Thyroid gland (tissue), 4 donors: ENCODE data around the gene SIRT2. TPM values are rescaled to one million over a fixed set of nuclear protein-coding genes. Genes with fewer than 3 reads are reported as not detected.

ENCODE experiments used
- DNase-seq, 2 donors: peaks; one replicate each; pipeline ENCODE4 v3.0.0-alpha.2; 2019
- H3K27ac ChIP-seq, 3 donors: fragments of 200-600 bp; sonication (generic); 1 replicate in 2 of 3; 2 replicates in 1 of 3; pipeline ENCODE4 v1.5.1; 2016 to 2019; ENCODE audit warnings: mild to moderate bottlenecking in 1 of 3, moderate library complexity in 1 of 3
- H3K27me3 ChIP-seq: fragments of 200-600 bp; sonication (generic); one replicate; pipeline ENCODE4 v1.5.1; 2019
- H3K36me3 ChIP-seq, 2 donors: fragments of 200-600 bp; sonication (generic); one replicate each; pipeline ENCODE4 v1.5.1; 2016 to 2019
- H3K4me1 ChIP-seq, 2 donors: fragments of 200-600 bp; sonication (generic); one replicate each; pipeline ENCODE4 v1.5.1; 2017 to 2019
- H3K4me3 ChIP-seq, 3 donors: fragments of 200-600 bp; sonication (generic); replicated peaks in 1 of 3; 1 replicate in 2 of 3; 2 replicates in 1 of 3; pipeline ENCODE4 v1.5.1; 2016; ENCODE audit warnings: mild to moderate bottlenecking in 1 of 3
- H3K9me3 ChIP-seq: fragments of 200-600 bp; sonication (generic); one replicate; pipeline ENCODE4 v1.5.1; 2017
- CTCF ChIP-seq, 6 experiments: fragments of 200-600 bp in 3 of 6; fragments of 450-650 bp in 3 of 6; sonication (generic) in 3 of 6; IDR thresholded peaks; one replicate each; pipeline ENCODE4 v1.5.1; 2016 to 2019; ENCODE audit warnings: antibody characterized with exemption in 6 of 6, mild to moderate bottlenecking in 2 of 6, inconsistent platforms in 1 of 6, moderate library complexity in 1 of 6
- POLR2A ChIP-seq, 2 donors: fragments of 450-650 bp; IDR thresholded peaks; one replicate each; pipeline ENCODE4 v1.6.1; 2017; ENCODE audit warnings: antibody characterized with exemption in 2 of 2, mild to moderate bottlenecking in 2 of 2, moderate library complexity in 1 of 2
- WGBS, 2 donors: methylation state at CpG; one replicate each; pipeline ENCODE4 v1.1.5; 2017; 5-methylcytosine and 5-hydroxymethylcytosine counted together
- intact Hi-C: fragments of 100-400 bp; cut with DNase I; formaldehyde crosslinking; loops from one replicate; pipeline ENCODE4 v1.15.1; 2023
- total RNA-seq, 4 donors: library from RNA; depleted of rRNA; stranded (reverse); fragments of >200 nt; gene quantifications; one replicate each; pipeline ENCODE4 v1.2.3, GENCODE V29; 2016

SIRT2 gene
- total RNA-seq, 4 donors from 2014 or later, result 69.6 to 107 (median 90.7) TPM

GRCh38 chr19:38869160-38869835, 30.1 kb downstream of the SIRT2 start:
- WGBS, 2 donors, result 5 to 12% methylated on average over 16 to 21 of the region's 34 CpGs
- Histone ChIP-seq H3K4me1 (peaks cover 9 to 14% of the 10 kb centered on the region in 2 donors), H3K36me3 (no peaks in the 10 kb centered on the region), H3K4me3 (peak overlapping the region in 2 of 3 donors; percentile 19 to 33), H3K27ac (peak overlapping the region in 2 of 3 donors; percentile 55 to 65), H3K27me3 (no peaks in the 10 kb centered on the region), H3K9me3 (no peaks in the 10 kb centered on the region)
- peak in 1 of 2 donors; percentile 32 for DNase-seq
- intact Hi-C loops, result no loop called here
- TF ChIP-seq CTCF (IDR thresholded peaks at IDR 0.05) (no peak), POLR2A (IDR thresholded peaks at IDR 0.05) (no peak)

GRCh38 chr19:38868551-38868950, 30.9 kb downstream of the SIRT2 start:
- Histone ChIP-seq H3K27ac (no peak overlapping the region), H3K27me3 (no peaks in the 10 kb centered on the region), H3K4me1 (peaks cover 9 to 14% of the 10 kb centered on the region in 2 donors), H3K36me3 (no peaks in the 10 kb centered on the region), H3K9me3 (no peaks in the 10 kb centered on the region), H3K4me3 (no peak overlapping the region)
- DNase-seq, result no peak
- WGBS, 2 donors, result 91 to 95% methylated on average over 6 of the region's 6 CpGs
- TF ChIP-seq CTCF (IDR thresholded peaks at IDR 0.05) (no peak), POLR2A (IDR thresholded peaks at IDR 0.05) (no peak)
- intact Hi-C loops, result no loop called here

GRCh38 chr19:38867171-38867780, 32.1 kb downstream of the SIRT2 start:
- WGBS, 2 donors, result 90 to 91% methylated on average over 10 of the region's 10 CpGs
- no peaks in the 10 kb centered on the region for H3K36me3 ChIP-seq
- no peaks in the 10 kb centered on the region for H3K9me3 ChIP-seq
- intact Hi-C loops, result no loop called here
- TF ChIP-seq CTCF (IDR thresholded peaks at IDR 0.05) (no peak), POLR2A (IDR thresholded peaks at IDR 0.05) (no peak)
- H3K4me1 ChIP-seq, result peaks cover 9 to 21% of the 10 kb centered on the region in 2 donors
- H3K27me3 ChIP-seq, result no peaks in the 10 kb centered on the region
- no peak for DNase-seq
- H3K27ac ChIP-seq, result no peak overlapping the region
- no peak overlapping the region for H3K4me3 ChIP-seq

- Histone ChIP-seq H3K4me1 (peaks cover 5 to 29% of the 10 kb centered on the region in 2 donors), H3K9me3 (no peaks in the 10 kb centered on the region), H3K27ac (peak overlapping the region; percentile 4 to 46 (median 36)), H3K4me3 (no peak overlapping the region), H3K27me3 (no peaks in the 10 kb centered on the region), H3K36me3 (no peaks in the 10 kb centered on the region)
- intact Hi-C loops, result no loop called here
- peak; percentile 29 to 41 for DNase-seq
- TF ChIP-seq POLR2A (IDR thresholded peaks at IDR 0.05), result no peak
- TF ChIP-seq CTCF (IDR thresholded peaks at IDR 0.05), result no peak
- 42 to 44% methylated on average over 10 of the region's 10 CpGs for WGBS, 2 donors
Observed at GRCh38 chr19:38862321-38863059, 36.9 kb downstream of the SIRT2 start.
